Thymus (tissue), 11 donors: Measurements from ENCODE around the gene PCNX1. TPM values are rescaled to one million over a fixed set of nuclear protein-coding genes. Genes with fewer than 3 reads are reported as not detected.
A peak's percentile ranks its signal among the peaks of the same experiment; 100 is the strongest.

Experiments
- DNase-seq, 9 donors: peaks; one replicate each; pipeline ENCODE4 v3.0.0-alpha.2; 2013; ENCODE audit warnings: low spot score in 9 of 9, low read depth in 6 of 9, missing footprints in 1 of 9
- H3K27ac ChIP-seq, 2 donors: one replicate each; pipeline ENCODE4 v1.5.1; 2013; ENCODE audit warnings: control low read depth in 1 of 2, low read depth in 1 of 2, low read length in 1 of 2, mild to moderate bottlenecking in 1 of 2, moderate library complexity in 1 of 2
- H3K27me3 ChIP-seq, 2 donors: one replicate each; pipeline ENCODE4 v1.5.1; 2013; ENCODE audit warnings: low read length in 1 of 2; ENCODE audit not compliant: control insufficient read depth in 2 of 2, insufficient read depth in 1 of 2
- H3K36me3 ChIP-seq, 2 donors: one replicate each; pipeline ENCODE4 v1.5.1; 2013; ENCODE audit warnings: low read length in 1 of 2, mild to moderate bottlenecking in 1 of 2, moderate library complexity in 1 of 2; ENCODE audit not compliant: control insufficient read depth in 2 of 2, insufficient read depth in 2 of 2
- H3K4me1 ChIP-seq, 2 donors: one replicate each; pipeline ENCODE4 v1.5.1; 2013; ENCODE audit warnings: low read length in 2 of 2; ENCODE audit not compliant: control insufficient read depth in 2 of 2, insufficient read depth in 2 of 2
- H3K4me3 ChIP-seq, 2 donors: one replicate each; pipeline ENCODE4 v1.5.1; 2013; ENCODE audit warnings: low read length in 2 of 2, control low read depth in 1 of 2, mild to moderate bottlenecking in 1 of 2
- H3K9me3 ChIP-seq, 2 donors: one replicate each; pipeline ENCODE4 v1.5.1; 2013; ENCODE audit warnings: low read length in 1 of 2, mild to moderate bottlenecking in 1 of 2; ENCODE audit not compliant: control insufficient read depth in 2 of 2, insufficient read depth in 1 of 2
- WGBS: extraction: QIAGEN DNeasy Blood & Tissue Kit; methylation state at CpG from one replicate; pipeline ENCODE4 v1.1.7; 2013; 5-methylcytosine and 5-hydroxymethylcytosine counted together
- polyA plus RNA-seq: library from polyadenylated mRNA; stranded (reverse); fragments of 200-250 nt; gene quantifications from one replicate; pipeline ENCODE4 v1.2.3, GENCODE V29; 2013
- total RNA-seq: library from RNA; stranded (reverse); fragments of 120-200 nt; gene quantifications from one replicate; pipeline ENCODE4 v1.2.4, GENCODE V29; 2013
- donor health status: healthy.

PCNX1 gene
- total and polyA plus RNA-seq, 2 donors = 10.9 to 29.3 TPM

GRCh38 chr14:70906793-70907175, 475 bp upstream of the PCNX1 start:
- H3K4me3 ChIP-seq = peak overlapping the region; percentile 53 to 95
- no peaks in the 10 kb centered on the region for H3K9me3 ChIP-seq
- H3K4me1 ChIP-seq = peaks cover 8 to 13% of the 10 kb centered on the region in 2 donors
- H3K27me3 ChIP-seq = no peaks in the 10 kb centered on the region
- no peak for DNase-seq
- no peaks in the 10 kb centered on the region for H3K36me3 ChIP-seq
- 39% methylated on average over 9 of the region's 9 CpGs for WGBS
- H3K27ac ChIP-seq = peak overlapping the region; percentile 80 to 96

- H3K27ac ChIP-seq = peak overlapping the region; percentile 81 to 96
- no peaks in the 10 kb centered on the region for H3K27me3 ChIP-seq
- WGBS = under 1% methylated on average over 87 of the region's 87 CpGs
- peak overlapping the region; percentile 88 to 95 for H3K4me3 ChIP-seq
- peak in 5 of 9 donors; percentile 37 to 72 (median 49) for DNase-seq
- no peaks in the 10 kb centered on the region for H3K36me3 ChIP-seq
- peaks cover 8 to 13% of the 10 kb centered on the region in 2 donors for H3K4me1 ChIP-seq
- H3K9me3 ChIP-seq = no peaks in the 10 kb centered on the region
These were observed 1.0 kb downstream of the PCNX1 start for GRCh38 chr14:70907996-70908934.

GRCh38 chr14:70908935-70909641, 1.8 kb downstream of the PCNX1 start:
- Histone ChIP-seq H3K4me3 (peak overlapping the region; percentile 88 to 95), H3K27ac (peak overlapping the region in 1 of 2 donors; percentile 81), H3K36me3 (no peaks in the 10 kb centered on the region), H3K9me3 (no peaks in the 10 kb centered on the region), H3K27me3 (no peaks in the 10 kb centered on the region), H3K4me1 (peaks cover 8 to 13% of the 10 kb centered on the region in 2 donors)
- no peak for DNase-seq
- 54% methylated on average over 4 of the region's 4 CpGs for WGBS

- H3K4me3 ChIP-seq = no peak overlapping the region
- no peak overlapping the region for H3K27ac ChIP-seq
- no peaks in the 10 kb centered on the region for H3K36me3 ChIP-seq
- no peaks in the 10 kb centered on the region for H3K27me3 ChIP-seq
- no peak for DNase-seq
- H3K9me3 ChIP-seq = no peaks in the 10 kb centered on the region
- peaks cover 8 to 13% of the 10 kb centered on the region in 2 donors for H3K4me1 ChIP-seq
- 82% methylated on average over 9 of the region's 10 CpGs for WGBS
These were observed 2.7 kb downstream of the PCNX1 start for GRCh38 chr14:70909733-70910614.

- H3K27me3 ChIP-seq = no peaks in the 10 kb centered on the region
- H3K9me3 ChIP-seq = no peaks in the 10 kb centered on the region
- no peak overlapping the region for H3K4me3 ChIP-seq
- no peak overlapping the region for H3K27ac ChIP-seq
- no peak for DNase-seq
- peaks cover 3 to 8% of the 10 kb centered on the region in 2 donors for H3K4me1 ChIP-seq
- H3K36me3 ChIP-seq = no peaks in the 10 kb centered on the region
These were observed 8.2 kb downstream of the PCNX1 start for GRCh38 chr14:70915415-70915814.

GRCh38 chr14:70916300-70916699, 9.0 kb downstream of the PCNX1 start:
- no peak overlapping the region for H3K27ac ChIP-seq
- H3K9me3 ChIP-seq = no peaks in the 10 kb centered on the region
- no peaks in the 10 kb centered on the region for H3K27me3 ChIP-seq
- H3K4me1 ChIP-seq = peaks cover 3 to 8% of the 10 kb centered on the region in 2 donors
- H3K4me3 ChIP-seq = no peak overlapping the region
- DNase-seq = no peak
- no peaks in the 10 kb centered on the region for H3K36me3 ChIP-seq
- 97% methylated on average over 7 of the region's 7 CpGs for WGBS

- no peaks in the 10 kb centered on the region for H3K27me3 ChIP-seq
- no peak overlapping the region for H3K27ac ChIP-seq
- H3K9me3 ChIP-seq = no peaks in the 10 kb centered on the region
- no peaks in the 10 kb centered on the region for H3K36me3 ChIP-seq
- WGBS = 91% methylated on average over 4 of the region's 4 CpGs
- H3K4me1 ChIP-seq = peaks cover 3 to 8% of the 10 kb centered on the region in 2 donors
- DNase-seq = no peak
- no peak overlapping the region for H3K4me3 ChIP-seq
These were observed 9.5 kb downstream of the PCNX1 start for GRCh38 chr14:70916799-70917198.

- Histone ChIP-seq H3K27me3 (no peaks in the 10 kb centered on the region), H3K9me3 (no peaks in the 10 kb centered on the region), H3K4me3 (no peak overlapping the region), H3K36me3 (no peaks in the 10 kb centered on the region), H3K4me1 (peaks cover 3 to 8% of the 10 kb centered on the region in 2 donors), H3K27ac (no peak overlapping the region)
- 39% methylated on average over 1 of the region's 1 CpG for WGBS
- DNase-seq = no peak
These were observed 10.4 kb downstream of the PCNX1 start for GRCh38 chr14:70917633-70918032.
